ENCODE data around the gene FER.
"Not testable (repeated sequence)": the region's sequence is repeated elsewhere in the genome, so short reads cannot be mapped to it uniquely, and the experiment has no call there.

FER gene

GRCh38 chr5:108747774-108748400, at the start of gene FER:
Gene FER (plus strand): TSS chr5:108747897. CDS start chr5:108798183, 50,286 bp downstream.
- no peak for DNase-seq (ENCODE audit: low spot score)

GRCh38 chr5:108700388-108700787, 47.3 kb upstream of the FER start:
- not testable (repeated sequence) for DNase-seq (ENCODE audit: low spot score)

- DNase-seq (ENCODE audit: low spot score), result no peak
Measured at GRCh38 chr5:108700930-108701329, 46.8 kb upstream of the FER start.

DNA sequence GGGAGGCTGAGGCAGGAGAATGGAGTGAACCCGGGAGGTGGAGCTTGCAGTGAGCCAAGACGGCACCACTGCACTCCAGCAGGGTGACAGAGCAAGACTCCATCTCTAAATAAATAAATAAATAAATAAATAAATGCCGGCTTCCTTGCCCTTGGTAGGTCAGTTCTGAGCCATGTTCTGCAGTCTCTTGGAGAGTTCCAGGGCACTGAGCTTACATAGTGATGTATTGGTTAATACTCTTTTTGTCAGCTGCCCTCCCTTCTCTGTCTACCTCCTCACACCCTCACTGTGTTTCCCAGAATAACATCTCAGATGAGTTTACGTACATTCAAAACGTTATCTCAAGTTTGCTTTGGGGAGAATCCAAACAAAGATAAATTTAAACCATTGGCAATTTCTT, 45.2 kb upstream of the FER start:
- DNase-seq (ENCODE audit: low spot score), result no peak

DNA sequence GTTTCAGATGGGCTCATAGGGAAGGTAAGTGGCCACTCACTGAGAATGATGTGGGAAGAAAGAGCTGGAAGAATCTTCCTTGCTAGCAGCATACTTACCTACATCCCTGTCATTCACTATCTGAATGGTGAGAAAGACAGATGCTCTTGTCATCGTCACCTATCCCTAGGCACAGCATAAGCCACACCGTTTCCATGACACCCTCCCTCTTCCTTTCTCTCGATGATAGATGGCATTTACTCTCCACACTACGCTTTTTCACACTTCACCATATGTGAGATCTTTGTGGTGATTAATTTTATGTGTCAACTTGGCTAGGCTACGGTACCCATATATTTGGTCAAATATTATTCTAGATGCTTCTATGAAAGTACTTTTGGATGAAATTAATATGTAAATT, 44.4 kb upstream of the FER start:
- DNase-seq (ENCODE audit: low spot score), result no peak

GRCh38 chr5:108707141-108707540, 40.6 kb upstream of the FER start:
- DNase-seq (ENCODE audit: low spot score), result no peak

- DNase-seq (ENCODE audit: low spot score), result no peak
Measured at GRCh38 chr5:108711898-108712297, 35.8 kb upstream of the FER start.

GRCh38 chr5:108715408-108715807, 32.3 kb upstream of the FER start:
- DNase-seq (ENCODE audit: low spot score), result no peak

- no peak for DNase-seq (ENCODE audit: low spot score)
Measured at GRCh38 chr5:108720391-108720790, 27.3 kb upstream of the FER start.

DNA sequence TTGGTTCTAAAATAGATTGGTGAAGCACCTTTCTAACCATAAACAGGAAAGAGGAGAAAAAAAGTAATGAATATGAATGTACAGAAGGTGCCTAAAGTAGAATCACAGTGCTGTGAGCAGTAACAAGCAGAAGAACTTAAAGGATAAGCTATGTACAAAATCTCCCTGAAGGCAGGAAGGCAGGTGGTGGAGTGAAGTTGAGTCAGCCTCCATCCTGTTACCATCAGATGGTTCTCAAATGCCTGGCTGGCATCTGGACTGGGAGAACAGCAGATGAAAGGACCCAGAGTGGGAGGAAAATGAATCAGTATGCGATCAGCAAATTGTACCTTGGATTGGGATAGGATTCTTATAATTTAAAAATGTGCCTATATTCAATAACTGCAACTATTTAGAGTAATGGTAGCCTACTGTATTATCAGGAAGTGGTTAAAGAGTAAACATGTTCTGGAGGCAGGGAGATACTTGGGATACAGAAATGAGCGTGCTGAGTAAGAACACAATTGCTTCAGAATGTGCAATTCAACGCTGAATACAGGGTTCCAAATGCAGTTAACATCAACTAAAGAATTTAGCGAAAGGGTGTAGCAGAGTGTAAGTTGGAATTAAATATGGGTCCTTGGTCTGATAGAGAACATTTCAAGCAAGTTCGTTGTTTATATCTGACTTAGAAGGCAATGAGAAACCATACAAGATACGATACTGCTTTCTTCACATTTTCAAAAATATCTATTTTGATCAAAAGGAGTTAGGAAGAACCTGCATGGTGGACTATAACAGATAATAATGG, 21.1 kb upstream of the FER start:
- DNase-seq (ENCODE audit: low spot score), result no peak

- peak; percentile 12 for DNase-seq (ENCODE audit: low spot score)
Measured at GRCh38 chr5:108727236-108727650, 20.5 kb upstream of the FER start.

DNA sequence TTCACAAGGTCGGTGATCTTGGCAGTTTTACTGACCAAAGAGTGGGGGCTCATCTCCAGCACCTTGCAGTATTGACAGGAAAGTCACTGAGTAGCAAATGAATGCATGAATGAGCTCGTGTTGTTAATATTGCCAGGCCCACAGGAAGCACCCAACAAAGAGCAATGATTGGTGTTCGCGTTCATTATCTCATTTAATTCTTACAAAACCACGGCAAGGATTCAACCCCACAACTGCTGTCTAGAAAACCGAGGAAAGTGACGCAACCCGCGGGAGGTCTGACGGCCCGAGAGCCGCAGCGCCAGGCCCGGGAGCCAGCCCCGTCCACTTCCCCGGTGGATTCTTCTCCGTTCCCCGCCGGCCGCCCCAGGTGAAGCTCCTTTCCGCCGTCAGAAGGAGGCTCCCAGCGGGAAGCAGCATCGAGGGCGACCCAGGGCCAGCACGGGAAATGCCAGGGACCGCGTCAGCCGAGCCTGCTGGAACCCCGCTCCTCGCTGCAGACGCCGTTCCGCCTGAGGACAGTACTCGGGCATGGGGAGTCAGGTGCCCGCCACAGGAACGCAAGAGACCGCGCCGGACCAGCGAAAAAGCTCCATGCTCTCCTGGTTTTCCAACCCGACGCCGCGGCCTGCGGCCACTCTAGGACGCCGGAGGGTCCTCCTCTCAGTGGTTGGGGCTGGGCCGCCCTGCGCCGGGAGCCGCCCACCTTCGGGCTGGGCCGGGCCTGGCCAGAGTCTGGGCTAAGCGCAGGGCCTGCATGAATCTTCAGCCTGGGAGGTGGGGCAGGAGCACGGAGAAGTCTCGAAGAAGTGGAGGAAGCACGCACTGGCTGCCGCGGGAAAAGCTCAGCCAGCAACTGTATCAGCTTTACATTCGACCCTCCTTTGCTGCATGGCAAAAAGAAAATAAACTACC, 19.8 kb upstream of the FER start:
- DNase-seq (ENCODE audit: low spot score), result peak; percentile 57

GRCh38 chr5:108728566-108729241, 19.0 kb upstream of the FER start:
- no peak for DNase-seq (ENCODE audit: low spot score)

DNA sequence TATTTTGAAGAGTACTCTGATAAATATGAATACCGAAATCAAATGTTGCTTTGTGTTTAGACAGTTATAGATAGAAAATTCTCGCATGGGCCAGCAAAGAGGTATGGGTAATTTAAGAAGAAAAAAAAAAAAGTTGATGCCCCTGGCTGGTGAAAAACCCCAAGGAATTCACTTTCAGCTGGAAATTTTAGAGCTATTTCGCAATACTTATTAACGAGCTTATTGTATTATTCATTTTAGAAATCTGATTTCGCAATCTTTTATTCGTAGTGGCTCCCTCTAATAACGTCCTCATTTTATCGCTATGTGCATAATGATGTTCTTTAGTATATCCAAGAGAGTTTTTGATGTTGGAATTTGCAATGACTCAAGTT, 18.5 kb upstream of the FER start:
- no peak for DNase-seq (ENCODE audit: low spot score)

- DNase-seq (ENCODE audit: low spot score), result peak; percentile 13
Measured at GRCh38 chr5:108730617-108731340, 16.9 kb upstream of the FER start.

DNA sequence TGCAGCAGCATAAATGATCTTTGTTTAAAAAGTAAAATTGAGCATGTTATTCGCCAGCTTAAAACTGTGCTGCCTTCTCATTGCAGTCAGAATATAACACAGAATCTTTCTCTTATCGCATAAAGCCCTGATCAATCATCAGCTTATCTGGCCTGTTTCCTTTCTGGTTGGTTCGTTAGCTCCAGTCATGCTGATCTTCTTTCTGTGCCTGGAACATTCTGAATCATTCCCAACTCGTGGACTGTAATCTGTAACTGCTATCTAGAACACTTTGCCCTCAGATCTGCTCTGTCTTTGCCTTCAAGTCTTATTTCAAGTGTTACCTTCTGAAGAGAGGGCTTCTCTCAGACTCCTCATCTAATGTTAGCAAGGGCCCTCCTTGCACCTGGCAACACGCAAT, 11.9 kb upstream of the FER start:
- DNase-seq (ENCODE audit: low spot score), result no peak

- DNase-seq (ENCODE audit: low spot score), result no peak
Measured at GRCh38 chr5:108736855-108737254, 10.8 kb upstream of the FER start.

DNA sequence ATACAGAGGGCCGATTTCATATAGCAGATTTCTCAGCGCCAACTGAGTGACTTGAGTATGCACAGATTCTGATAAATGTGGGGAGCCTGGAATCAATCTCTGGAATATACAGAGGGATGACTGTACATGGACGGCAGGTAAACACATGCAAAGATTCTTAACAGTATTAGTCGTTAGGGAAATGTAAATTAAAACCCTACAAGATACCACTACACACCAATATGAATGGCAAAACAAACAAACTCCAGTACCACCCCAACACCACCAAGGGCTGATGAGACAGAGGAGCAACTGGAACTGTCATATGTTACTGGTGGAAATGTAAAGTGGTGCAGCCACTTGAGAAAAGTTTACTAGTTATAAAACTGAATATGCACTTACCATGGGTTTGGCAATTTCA, 8.3 kb upstream of the FER start:
- DNase-seq (ENCODE audit: low spot score), result no peak

- no peak for DNase-seq (ENCODE audit: low spot score)
Measured at GRCh38 chr5:108739906-108740305, 7.8 kb upstream of the FER start.

- no peak for DNase-seq (ENCODE audit: low spot score)
Measured at GRCh38 chr5:108743319-108743718, 4.4 kb upstream of the FER start.

DNA sequence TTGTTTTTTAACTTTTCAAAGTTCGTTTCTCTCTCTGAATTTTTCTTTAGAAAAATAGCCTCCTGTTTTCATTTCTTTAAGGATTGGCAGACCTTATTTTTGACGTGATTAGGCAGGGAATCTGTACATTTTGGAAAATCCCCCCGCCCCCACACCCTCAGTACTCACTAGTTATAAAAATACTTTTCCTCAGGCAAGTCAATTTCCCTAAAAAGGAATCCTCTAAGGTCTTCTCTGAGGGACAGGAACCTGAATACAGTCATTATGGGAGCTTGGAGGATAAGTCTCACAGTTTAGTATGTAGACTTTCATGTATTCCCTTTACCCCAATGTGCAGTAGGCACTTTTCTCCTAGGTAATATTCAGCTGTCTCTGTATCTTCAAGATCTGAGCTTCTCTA, 3.9 kb upstream of the FER start:
- DNase-seq (ENCODE audit: low spot score), result no peak
